Smooth muscle cell (in vitro differentiated cells): ENCODE measurements around the gene TEAD3. TPM values are rescaled to one million over a fixed set of nuclear protein-coding genes. Genes with fewer than 3 reads are reported as not detected.

Experiments
- DNase-seq: peaks from one replicate; lab custom pipeline; 2025; ENCODE audit not compliant: unreplicated experiment; lab: John Stamatoyannopoulos, UW
- H2AFZ ChIP-seq: fragments of 200-600 bp; sonication (generic); 2 replicates; pipeline ENCODE4 v1.6.0; 2016; ENCODE audit warnings: antibody characterized with exemption, low read depth, mild to moderate bottlenecking
- H3F3A ChIP-seq: fragments of 200-600 bp; sonication (generic); 2 replicates; pipeline ENCODE4 v1.6.0; 2017; ENCODE audit warnings: antibody characterized with exemption, low read depth
- H3K27ac ChIP-seq: fragments of 200-600 bp; sonication (generic); 2 replicates; pipeline ENCODE4 v1.5.1; 2016; ENCODE audit warnings: low read depth, mild to moderate bottlenecking
- H3K27me3 ChIP-seq: fragments of 200-600 bp; sonication (generic); 2 replicates; pipeline ENCODE4 v1.6.1; 2016; ENCODE audit warnings: low read depth, mild to moderate bottlenecking
- H3K36me3 ChIP-seq: fragments of 200-600 bp; sonication (generic); 2 replicates; pipeline ENCODE4 v1.5.1; 2016; ENCODE audit warnings: low read depth
- H3K4me1 ChIP-seq: fragments of 200-600 bp; sonication (generic); 2 replicates; pipeline ENCODE4 v1.5.1; 2016; ENCODE audit warnings: low read depth
- H3K4me2 ChIP-seq: fragments of 200-600 bp; sonication (generic); 2 replicates; pipeline ENCODE4 v1.6.0; 2016; ENCODE audit warnings: mild to moderate bottlenecking
- H3K4me3 ChIP-seq: fragments of 200-600 bp; sonication (generic); 2 replicates; pipeline ENCODE4 v1.5.1; 2016; ENCODE audit warnings: mild to moderate bottlenecking
- H3K79me2 ChIP-seq: fragments of 200-600 bp; sonication (generic); 2 replicates; pipeline ENCODE4 v1.6.0; 2016; ENCODE audit warnings: low read depth, mild to moderate bottlenecking
- H3K9ac ChIP-seq: fragments of 200-600 bp; sonication (generic); 2 replicates; pipeline ENCODE4 v1.6.0; 2016; ENCODE audit warnings: low read depth
- H3K9me3 ChIP-seq: fragments of 200-600 bp; sonication (generic); replicated peaks from 2 replicates; pipeline ENCODE4 v1.5.1; 2016; ENCODE audit warnings: low read depth
- H4K20me1 ChIP-seq: fragments of 200-600 bp; sonication (generic); 2 replicates; pipeline ENCODE4 v1.6.0; 2016; ENCODE audit warnings: low read depth
- CTCF ChIP-seq: fragments of 200-600 bp; sonication (generic); IDR thresholded peaks from 2 replicates; pipeline ENCODE4 v1.5.1; 2017; ENCODE audit warnings: borderline replicate concordance, mild to moderate bottlenecking, antibody characterized with exemption; ENCODE audit not compliant: insufficient read depth, poor library complexity, severe bottlenecking
- WGBS: methylation state at CpG from one replicate; pipeline ENCODE4 v1.1.7; 2016; ENCODE audit warnings: low lambda C conversion rate; 5-methylcytosine and 5-hydroxymethylcytosine counted together
- polyA plus RNA-seq: library from polyadenylated mRNA; unstranded; fragments of >200 nt; fragmentation: Nextera tagmentation; extraction: Ambion mirVana; gene quantifications from 2 replicates; pipeline ENCODE4 v1.2.1, GENCODE V29; 2016
- total RNA-seq: library from RNA; depleted of rRNA; stranded (reverse); fragments of >200 nt; gene quantifications from 2 replicates; pipeline ENCODE4 v1.2.3, GENCODE V29; 2014

The TEAD3 gene
- total and polyA plus RNA-seq, 2 experiments from 2014 or later: 29.1 to 40.6 TPM

- H3K9ac ChIP-seq: no peak overlapping the region
- H3K27me3 ChIP-seq: no peaks in the 10 kb centered on the region
- H3K4me1 ChIP-seq: peaks cover 4% of the 10 kb centered on the region
- no peak for TF ChIP-seq CTCF
- no peak overlapping the region for H2AFZ ChIP-seq
- 98% methylated on average over 4 of the region's 4 CpGs for WGBS
- no peaks in the 10 kb centered on the region for H3K9me3 ChIP-seq
- peaks cover 24% of the 10 kb centered on the region for H3F3A ChIP-seq
- H3K27ac ChIP-seq: no peak overlapping the region
- H3K4me2 ChIP-seq: no peak overlapping the region
- H4K20me1 ChIP-seq: peaks cover 46% of the 10 kb centered on the region
- H3K79me2 ChIP-seq: peaks cover 4% of the 10 kb centered on the region
- DNase-seq: no peak
- H3K4me3 ChIP-seq: no peak overlapping the region
- H3K36me3 ChIP-seq: peaks cover 4% of the 10 kb centered on the region
Measured at GRCh38 chr6:35475573-35475972, 21.3 kb downstream of the TEAD3 start.

GRCh38 chr6:35474942-35475570 lies 21.8 kb downstream of the TEAD3 start:
- Histone ChIP-seq H3K4me2 (no peak overlapping the region), H4K20me1 (peaks cover 46% of the 10 kb centered on the region), H3K27ac (no peak overlapping the region), H3K9me3 (no peaks in the 10 kb centered on the region), H3K79me2 (peaks cover 8% of the 10 kb centered on the region), H3K36me3 (peaks cover 4% of the 10 kb centered on the region), H2AFZ (no peak overlapping the region), H3K27me3 (no peaks in the 10 kb centered on the region), H3F3A (peaks cover 29% of the 10 kb centered on the region), H3K4me3 (no peak overlapping the region), H3K9ac (no peak overlapping the region), H3K4me1 (peaks cover 10% of the 10 kb centered on the region)
- TF ChIP-seq CTCF: no peak
- no peak for DNase-seq
- 95% methylated on average over 20 of the region's 20 CpGs for WGBS

- Histone ChIP-seq H2AFZ (no peak overlapping the region), H3K27me3 (no peaks in the 10 kb centered on the region), H3K79me2 (peaks cover 16% of the 10 kb centered on the region), H3K4me1 (peaks cover 14% of the 10 kb centered on the region), H3F3A (peaks cover 31% of the 10 kb centered on the region), H3K4me2 (no peak overlapping the region), H3K4me3 (no peak overlapping the region), H3K9ac (no peak overlapping the region), H3K9me3 (no peaks in the 10 kb centered on the region), H3K27ac (no peak overlapping the region), H3K36me3 (peaks cover 4% of the 10 kb centered on the region), H4K20me1 (peaks cover 53% of the 10 kb centered on the region)
- 93% methylated on average over 14 of the region's 14 CpGs for WGBS
- no peak for TF ChIP-seq CTCF
- no peak for DNase-seq
Measured at GRCh38 chr6:35474131-35474941, 22.5 kb downstream of the TEAD3 start.
